ENCODE data around the gene TBC1D30.
"Not testable (repeated sequence)": the region's sequence is repeated elsewhere in the genome, so short reads cannot be mapped to it uniquely, and the experiment has no call there.

Gene TBC1D30

GRCh38 chr12:64836856-64837255, 12.4 kb downstream of the TBC1D30 start:
- DNase-seq (ENCODE audit: extremely low read depth, low read depth) = no peak
- no peak for TF ChIP-seq CTCF (IDR thresholded peaks at IDR 0.05; ENCODE audit: low read depth, low read length)

GRCh38 chr12:64837427-64837826, 13.0 kb downstream of the TBC1D30 start:
- TF ChIP-seq CTCF (IDR thresholded peaks at IDR 0.05; ENCODE audit: low read depth, low read length) = no peak
- no peak for DNase-seq (ENCODE audit: extremely low read depth, low read depth)

- no peak for DNase-seq (ENCODE audit: extremely low read depth, low read depth)
- TF ChIP-seq CTCF (IDR thresholded peaks at IDR 0.05; ENCODE audit: low read depth, low read length) = no peak
Measured at GRCh38 chr12:64840119-64840518, 15.7 kb downstream of the TBC1D30 start.

GRCh38 chr12:64840949-64841717, 16.7 kb downstream of the TBC1D30 start:
- no peak for DNase-seq (ENCODE audit: extremely low read depth, low read depth)

GRCh38 chr12:64848409-64848808, 24.0 kb downstream of the TBC1D30 start:
- not testable (repeated sequence) for DNase-seq (ENCODE audit: extremely low read depth, low read depth)

More at GRCh38 chr12:64840949-64841717, 16.7 kb downstream of the TBC1D30 start:
- no peak for TF ChIP-seq CTCF (IDR thresholded peaks at IDR 0.05; ENCODE audit: low read depth, low read length)

- DNase-seq (ENCODE audit: extremely low read depth, low read depth) = no peak
- TF ChIP-seq CTCF (IDR thresholded peaks at IDR 0.05; ENCODE audit: low read depth, low read length) = no peak
Measured at GRCh38 chr12:64858882-64859605, 34.6 kb downstream of the TBC1D30 start.

- no peak for DNase-seq (ENCODE audit: extremely low read depth, low read depth)
- no peak for TF ChIP-seq CTCF (IDR thresholded peaks at IDR 0.05; ENCODE audit: low read depth, low read length)
Measured at GRCh38 chr12:64860446-64860998, 36.1 kb downstream of the TBC1D30 start.
